DND-41 (cell line): ENCODE measurements around the gene PLP2.

Experiments
- ATAC-seq: fragments of 200-7000 bp; cut with Tn5 transposase; 3 replicates; pipeline ENCODE4 v1.9.1; 2021; ENCODE audit warnings: low read depth; ENCODE audit not compliant: insufficient read depth
- DNase-seq: peaks from one replicate; pipeline ENCODE4 v3.0.0-alpha.2; 2020
- H2AFZ ChIP-seq: 2 replicates; pipeline ENCODE4 v1.6.0; 2012; ENCODE audit warnings: low read depth, low read length
- H3K27ac ChIP-seq: 2 replicates; pipeline ENCODE4 v1.5.1; 2012; ENCODE audit warnings: low read length, inconsistent platforms
- H3K27me3 ChIP-seq: fragments of 200-600 bp; sonication (generic); 2 replicates; pipeline ENCODE4 v1.6.0; 2012; ENCODE audit warnings: low read length, mild to moderate bottlenecking, inconsistent platforms; ENCODE audit not compliant: insufficient read depth, poor library complexity
- H3K36me3 ChIP-seq: 2 replicates; pipeline ENCODE4 v1.5.1; 2012; ENCODE audit warnings: low read length, inconsistent platforms; ENCODE audit not compliant: insufficient read depth
- H3K4me1 ChIP-seq: 2 replicates; pipeline ENCODE4 v1.5.1; 2012; ENCODE audit warnings: mild to moderate bottlenecking, low read length; ENCODE audit not compliant: insufficient read depth
- H3K4me2 ChIP-seq: 2 replicates; pipeline ENCODE4 v1.6.0; 2012; ENCODE audit warnings: mild to moderate bottlenecking, moderate library complexity, low read length, inconsistent platforms; ENCODE audit not compliant: insufficient read depth
- H3K4me3 ChIP-seq, 2 experiments: fragments of 200-600 bp in 1 of 2; shearing (Covaris generic) in 1 of 2; 2 replicates each; pipeline ENCODE4 v1.5.1; 2012 to 2016; ENCODE audit warnings: inconsistent platforms in 2 of 2, low read length in 2 of 2, mild to moderate bottlenecking in 2 of 2, low read depth in 1 of 2, moderate library complexity in 1 of 2
- H3K79me2 ChIP-seq: 2 replicates; pipeline ENCODE4 v1.6.0; 2012; ENCODE audit warnings: low read length, inconsistent platforms; ENCODE audit not compliant: insufficient read depth
- H3K9ac ChIP-seq: 2 replicates; pipeline ENCODE4 v1.6.0; 2012; ENCODE audit warnings: low read depth, mild to moderate bottlenecking, inconsistent platforms, low read length, moderate library complexity
- H3K9me3 ChIP-seq: 2 replicates; pipeline ENCODE4 v1.5.1; 2012; ENCODE audit warnings: low read length, moderate library complexity, mild to moderate bottlenecking, inconsistent platforms; ENCODE audit not compliant: insufficient read depth, severe bottlenecking
- H4K20me1 ChIP-seq: 2 replicates; pipeline ENCODE4 v1.6.0; 2012; ENCODE audit warnings: low read length; ENCODE audit not compliant: insufficient read depth
- CTCF ChIP-seq: IDR thresholded peaks from 2 replicates; pipeline ENCODE4 v1.5.1; 2012; ENCODE audit warnings: borderline replicate concordance, low read length, moderate library complexity, mild to moderate bottlenecking; ENCODE audit not compliant: poor library complexity, severe bottlenecking; ENCODE audit errors: extremely low read depth
- EZH2 ChIP-seq: IDR thresholded peaks from 3 replicates; pipeline ENCODE4 v1.6.1; 2012; ENCODE audit warnings: borderline replicate concordance, low read depth, mild to moderate bottlenecking, moderate library complexity, low read length, inconsistent platforms; ENCODE audit not compliant: severe bottlenecking

The PLP2 gene

GRCh38 chrX:49204017-49204416, 32.3 kb downstream of the PLP2 start:
- ATAC-seq (no peak), DNase-seq (no peak)
- Histone ChIP-seq H3K4me1 (peaks cover 16% of the 10 kb centered on the region), H3K9me3 (no peaks in the 10 kb centered on the region), H3K9ac (no peak overlapping the region), H3K4me3 (no peak overlapping the region), H3K27ac (no peak overlapping the region), H3K79me2 (no peaks in the 10 kb centered on the region), H2AFZ (no peak overlapping the region), H3K36me3 (no peaks in the 10 kb centered on the region), H3K27me3 (no peaks in the 10 kb centered on the region), H4K20me1 (no peaks in the 10 kb centered on the region), H3K4me2 (no peak overlapping the region)
- TF ChIP-seq EZH2 = no peak
- no peak for TF ChIP-seq CTCF

- Histone ChIP-seq H3K4me3 (no peak overlapping the region), H3K27ac (no peak overlapping the region), H2AFZ (no peak overlapping the region), H3K79me2 (no peaks in the 10 kb centered on the region), H4K20me1 (no peaks in the 10 kb centered on the region), H3K36me3 (no peaks in the 10 kb centered on the region), H3K4me2 (no peak overlapping the region), H3K27me3 (no peaks in the 10 kb centered on the region), H3K9ac (no peak overlapping the region), H3K4me1 (peaks cover 9% of the 10 kb centered on the region), H3K9me3 (no peaks in the 10 kb centered on the region)
- DNase-seq = no peak
- no peak for ATAC-seq
- TF ChIP-seq CTCF (no peak), EZH2 (no peak)
These were observed 33.0 kb downstream of the PLP2 start for GRCh38 chrX:49204709-49205108.

DNA sequence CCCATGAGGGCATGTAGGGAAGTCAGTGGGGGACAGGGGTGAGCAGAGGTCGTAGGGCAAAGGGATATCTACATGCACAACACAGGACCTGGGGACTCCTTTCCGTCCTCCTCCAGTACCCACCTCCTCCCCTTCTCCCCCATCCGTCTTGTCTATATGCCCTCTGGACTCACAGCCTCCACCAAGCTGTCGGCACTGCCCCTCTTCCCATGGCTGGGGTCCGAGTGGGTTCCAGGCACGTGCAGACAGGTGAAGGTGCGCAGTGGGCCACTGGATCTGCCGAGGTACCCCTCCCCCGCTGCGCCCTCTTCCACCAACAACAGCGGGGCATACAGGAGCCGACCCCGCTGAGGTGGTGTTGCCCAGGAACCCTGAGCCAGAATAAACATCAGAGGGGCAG, 33.7 kb downstream of the PLP2 start:
- no peaks in the 10 kb centered on the region for H4K20me1 ChIP-seq
- H3K9ac ChIP-seq = no peak overlapping the region
- TF ChIP-seq CTCF = no peak
- no peak for TF ChIP-seq EZH2
- no peaks in the 10 kb centered on the region for H3K36me3 ChIP-seq
- H3K4me3 ChIP-seq = no peak overlapping the region
- no peak overlapping the region for H2AFZ ChIP-seq
- no peaks in the 10 kb centered on the region for H3K9me3 ChIP-seq
- ATAC-seq (no peak), DNase-seq (no peak)
- H3K27ac ChIP-seq = no peak overlapping the region
- no peak overlapping the region for H3K4me2 ChIP-seq
- no peaks in the 10 kb centered on the region for H3K79me2 ChIP-seq
- H3K27me3 ChIP-seq = no peaks in the 10 kb centered on the region
- peaks cover 4% of the 10 kb centered on the region for H3K4me1 ChIP-seq

- Histone ChIP-seq H3K27me3 (no peaks in the 10 kb centered on the region), H3K79me2 (no peaks in the 10 kb centered on the region), H3K9me3 (no peaks in the 10 kb centered on the region), H3K9ac (no peak overlapping the region), H3K4me3 (no peak overlapping the region), H3K4me2 (no peak overlapping the region), H2AFZ (no peak overlapping the region), H3K4me1 (no peaks in the 10 kb centered on the region), H3K27ac (no peak overlapping the region), H3K36me3 (no peaks in the 10 kb centered on the region), H4K20me1 (no peaks in the 10 kb centered on the region)
- ATAC-seq (no peak), DNase-seq (no peak)
- no peak for TF ChIP-seq EZH2
- no peak for TF ChIP-seq CTCF
These were observed 34.8 kb downstream of the PLP2 start for GRCh38 chrX:49206543-49206942.
